ENCODE measurements around the gene BLOC1S4. TPM values are rescaled to one million over a fixed set of nuclear protein-coding genes. Genes with fewer than 3 reads are reported as not detected.
"Not testable (repeated sequence)": the region's sequence is repeated elsewhere in the genome, so short reads cannot be mapped to it uniquely, and the experiment has no call there.

Gene BLOC1S4
- total RNA-seq, 2 donors from 2014 or later: 8.3 to 9.7 TPM

- intact Hi-C loops (cut with DNase I): loop anchor here in 1 of 2 donors (10.0 kb wide), 1 partner anchor 355 kb away; the partner anchor contains the start of gene GRPEL1
- peak; percentile 98 for DNase-seq (ENCODE audit: low spot score)
These were observed 6.5 kb upstream of the BLOC1S4 start, which contains the start of gene MRFAP1L1 for GRCh38 chr4:6709230-6710114. MRFAP1L1 (minus strand) TSS chr4:6709865; CDS start chr4:6709629, 236 bp downstream.

- DNase-seq (ENCODE audit: low spot score): no peak
- intact Hi-C loops (cut with DNase I): loop anchor here in 1 of 2 donors (10.0 kb wide), 1 partner anchor 355 kb away; the partner anchor contains the start of gene GRPEL1
These were observed 5.7 kb upstream of the BLOC1S4 start for GRCh38 chr4:6710282-6710681.

- no peak for DNase-seq (ENCODE audit: low spot score)
- intact Hi-C loops (cut with DNase I): loop anchor here in 1 of 2 donors (10.0 kb wide), 1 partner anchor 354 kb away; the partner anchor contains the start of gene GRPEL1
These were observed 5.0 kb upstream of the BLOC1S4 start for GRCh38 chr4:6710996-6711395.

GRCh38 chr4:6714954-6715353 lies 1.0 kb upstream of the BLOC1S4 start:
- DNase-seq (ENCODE audit: low spot score): no peak
- intact Hi-C loops (cut with DNase I): loop anchor here in 1 of 2 donors (10.0 kb wide), 1 partner anchor 350 kb away; the partner anchor contains the start of gene GRPEL1

- intact Hi-C loops (cut with DNase I): loop anchor here in 1 of 2 donors (10.0 kb wide), 1 partner anchor 349 kb away; the partner anchor contains the start of gene GRPEL1
- DNase-seq (ENCODE audit: low spot score): no peak
These were observed 313 bp upstream of the BLOC1S4 start for GRCh38 chr4:6715704-6716017.

GRCh38 chr4:6716958-6717655 lies 1.1 kb downstream of the BLOC1S4 start:
- no peak for DNase-seq (ENCODE audit: low spot score)
- intact Hi-C loops (cut with DNase I): loop anchor here in 1 of 2 donors (10.0 kb wide), 1 partner anchor 348 kb away; the partner anchor contains the start of gene GRPEL1

- no peak for DNase-seq (ENCODE audit: low spot score)
These were observed 3.1 kb downstream of the BLOC1S4 start for GRCh38 chr4:6718932-6719610.

GRCh38 chr4:6719611-6720179 lies 3.7 kb downstream of the BLOC1S4 start:
- DNase-seq (ENCODE audit: low spot score): no peak
- intact Hi-C loops (cut with DNase I): loop anchor here (2.0 to 10.0 kb wide), 7 partner anchors 55 to 358 kb away; partner anchors contain the start of genes GRPEL1 (in 1 of the 2) and KIAA0232 (in 1 of the 2)

More at GRCh38 chr4:6718932-6719610, 3.1 kb downstream of the BLOC1S4 start:
- intact Hi-C loops (cut with DNase I): loop anchor here in 1 of 2 donors (10.0 kb wide), 1 partner anchor 346 kb away; the partner anchor contains the start of gene GRPEL1

- DNase-seq (ENCODE audit: low spot score): peak; percentile 95
- intact Hi-C loops (cut with DNase I): loop anchor here (2.0 to 10.0 kb wide), 6 partner anchors 55 to 357 kb away; partner anchors contain the start of gene KIAA0232 (in 1 of the 2)
These were observed 4.3 kb downstream of the BLOC1S4 start for GRCh38 chr4:6720202-6720699.

- intact Hi-C loops (cut with DNase I): loop anchor here (2.0 to 10.0 kb wide), 6 partner anchors 54 to 356 kb away; partner anchors contain the start of gene KIAA0232 (in 1 of the 2)
- no peak for DNase-seq (ENCODE audit: low spot score)
These were observed 5.1 kb downstream of the BLOC1S4 start for GRCh38 chr4:6721121-6721520.

GRCh38 chr4:6722891-6723290 lies 6.9 kb downstream of the BLOC1S4 start:
- intact Hi-C loops (cut with DNase I): loop anchor here (5.0 to 10.0 kb wide), 5 partner anchors 52 to 354 kb away; partner anchors contain the start of gene KIAA0232 (in 1 of the 2)
- DNase-seq (ENCODE audit: low spot score): no peak

GRCh38 chr4:6723851-6724250 lies 7.9 kb downstream of the BLOC1S4 start:
- intact Hi-C loops (cut with DNase I): loop anchor here (5.0 to 10.0 kb wide), 5 partner anchors 51 to 353 kb away; partner anchors contain the start of gene KIAA0232 (in 1 of the 2)

GRCh38 chr4:6724421-6725111 lies 8.6 kb downstream of the BLOC1S4 start:
- intact Hi-C loops (cut with DNase I): loop anchor here (5.0 to 10.0 kb wide), 5 partner anchors 50 to 353 kb away; partner anchors contain the start of gene KIAA0232 (in 1 of the 2)
- DNase-seq (ENCODE audit: low spot score): no peak

More at GRCh38 chr4:6723851-6724250, 7.9 kb downstream of the BLOC1S4 start:
- DNase-seq (ENCODE audit: low spot score): no peak

- intact Hi-C loops (cut with DNase I): loop anchor here in 1 of 2 donors (10.0 kb wide), 1 partner anchor 49 kb away; no protein-coding TSS in a partner anchor
These were observed 9.5 kb downstream of the BLOC1S4 start for GRCh38 chr4:6725427-6725961.

GRCh38 chr4:6727081-6727942 lies 11.3 kb downstream of the BLOC1S4 start:
- intact Hi-C loops (cut with DNase I): loop anchor here in 1 of 2 donors (10.0 kb wide), 1 partner anchor 47 kb away; no protein-coding TSS in a partner anchor
- peak; percentile 84 for DNase-seq (ENCODE audit: low spot score)

More at GRCh38 chr4:6725427-6725961, 9.5 kb downstream of the BLOC1S4 start:
- not testable (repeated sequence) for DNase-seq (ENCODE audit: low spot score)

- DNase-seq (ENCODE audit: low spot score): no peak
- intact Hi-C loops (cut with DNase I): loop anchor here in 1 of 2 donors (10.0 kb wide), 1 partner anchor 47 kb away; no protein-coding TSS in a partner anchor
These were observed 11.9 kb downstream of the BLOC1S4 start for GRCh38 chr4:6727943-6728250.
